ENCODE data around the gene KRT17. TPM values are rescaled to one million over a fixed set of nuclear protein-coding genes. Genes with fewer than 3 reads are reported as not detected.

Gene KRT17
- total and polyA plus RNA-seq, 9 of the 15 experiments (the other 6 are each of a cell fraction or from before 2014, with no cell fraction given) = 0.23 to 0.25 TPM; not detected in 7

- TF ChIP-seq, protein P1, sequence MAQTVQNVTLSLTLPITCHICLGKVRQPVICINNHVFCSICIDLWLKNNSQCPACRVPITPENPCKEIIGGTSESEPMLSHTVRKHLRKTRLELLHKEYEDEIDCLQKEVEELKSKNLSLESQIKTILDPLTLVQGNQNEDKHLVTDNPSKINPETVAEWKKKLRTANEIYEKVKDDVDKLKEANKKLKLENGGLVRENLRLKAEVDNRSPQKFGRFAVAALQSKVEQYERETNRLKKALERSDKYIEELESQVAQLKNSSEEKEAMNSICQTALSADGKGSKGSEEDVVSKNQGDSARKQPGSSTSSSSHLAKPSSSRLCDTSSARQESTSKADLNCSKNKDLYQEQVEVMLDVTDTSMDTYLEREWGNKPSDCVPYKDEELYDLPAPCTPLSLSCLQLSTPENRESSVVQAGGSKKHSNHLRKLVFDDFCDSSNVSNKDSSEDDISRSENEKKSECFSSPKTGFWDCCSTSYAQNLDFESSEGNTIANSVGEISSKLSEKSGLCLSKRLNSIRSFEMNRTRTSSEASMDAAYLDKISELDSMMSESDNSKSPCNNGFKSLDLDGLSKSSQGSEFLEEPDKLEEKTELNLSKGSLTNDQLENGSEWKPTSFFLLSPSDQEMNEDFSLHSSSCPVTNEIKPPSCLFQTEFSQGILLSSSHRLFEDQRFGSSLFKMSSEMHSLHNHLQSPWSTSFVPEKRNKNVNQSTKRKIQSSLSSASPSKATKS (CRISPR knock-in tag; IDR thresholded peaks at IDR 0.05) = no peak
- TF ChIP-seq HINFP (tag; conservative IDR thresholded peaks at IDR 0.05; ENCODE audit: low read depth) = 0 out of 2 replicates have a peak, but pooled peaks have one; percentile 38
- no peak for TF ChIP-seq PYGO2 (tag; IDR thresholded peaks at IDR 0.05)
- TF ChIP-seq, protein P2, sequence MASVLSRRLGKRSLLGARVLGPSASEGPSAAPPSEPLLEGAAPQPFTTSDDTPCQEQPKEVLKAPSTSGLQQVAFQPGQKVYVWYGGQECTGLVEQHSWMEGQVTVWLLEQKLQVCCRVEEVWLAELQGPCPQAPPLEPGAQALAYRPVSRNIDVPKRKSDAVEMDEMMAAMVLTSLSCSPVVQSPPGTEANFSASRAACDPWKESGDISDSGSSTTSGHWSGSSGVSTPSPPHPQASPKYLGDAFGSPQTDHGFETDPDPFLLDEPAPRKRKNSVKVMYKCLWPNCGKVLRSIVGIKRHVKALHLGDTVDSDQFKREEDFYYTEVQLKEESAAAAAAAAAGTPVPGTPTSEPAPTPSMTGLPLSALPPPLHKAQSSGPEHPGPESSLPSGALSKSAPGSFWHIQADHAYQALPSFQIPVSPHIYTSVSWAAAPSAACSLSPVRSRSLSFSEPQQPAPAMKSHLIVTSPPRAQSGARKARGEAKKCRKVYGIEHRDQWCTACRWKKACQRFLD (CRISPR knock-in tag; IDR thresholded peaks at IDR 0.05) = 0 out of 2 replicates have a peak, but pooled peaks have one; percentile 21
- TF ChIP-seq ZNF592 (IDR thresholded peaks at IDR 0.05) = peak; percentile 86
- peak; percentile 25; the same call in 1 of the 2 replicates for TF ChIP-seq NBN (IDR thresholded peaks at IDR 0.05; ENCODE audit: low read depth)
- TF ChIP-seq PCBP1 (IDR thresholded peaks at IDR 0.05; ENCODE audit: low read depth, low read length, poor library complexity, severe bottlenecking) = no peak
- TF ChIP-seq, protein P3, sequence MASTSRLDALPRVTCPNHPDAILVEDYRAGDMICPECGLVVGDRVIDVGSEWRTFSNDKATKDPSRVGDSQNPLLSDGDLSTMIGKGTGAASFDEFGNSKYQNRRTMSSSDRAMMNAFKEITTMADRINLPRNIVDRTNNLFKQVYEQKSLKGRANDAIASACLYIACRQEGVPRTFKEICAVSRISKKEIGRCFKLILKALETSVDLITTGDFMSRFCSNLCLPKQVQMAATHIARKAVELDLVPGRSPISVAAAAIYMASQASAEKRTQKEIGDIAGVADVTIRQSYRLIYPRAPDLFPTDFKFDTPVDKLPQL (IDR thresholded peaks at IDR 0.05; ENCODE audit: extremely low read depth, insufficient read length) = peak; percentile 9
- no peak for TF ChIP-seq CREBBP (IDR thresholded peaks at IDR 0.05; ENCODE audit: low read depth, low read length)
- TF ChIP-seq HDAC2 (IDR thresholded peaks at IDR 0.05) = peak; percentile 33; the same call in 1 of the 2 replicates
- peak; percentile 80 for TF ChIP-seq L3MBTL2 (IDR thresholded peaks at IDR 0.05)
- no peak for TF ChIP-seq NFE2L1 (tag; IDR thresholded peaks at IDR 0.05; ENCODE audit: borderline replicate concordance, low read depth)
- no peak for TF ChIP-seq ZNF140 (CRISPR knock-in tag; IDR thresholded peaks at IDR 0.05)
- no peak for TF ChIP-seq YBX1 (IDR thresholded peaks at IDR 0.05)
- TF ChIP-seq MCM2 (IDR thresholded peaks at IDR 0.05; ENCODE audit: low read depth) = no peak
- no peak for TF ChIP-seq ZNF436 (CRISPR knock-in tag; IDR thresholded peaks at IDR 0.05)
- TF ChIP-seq SRF (CRISPR knock-in tag; IDR thresholded peaks at IDR 0.05) = no peak
Measured at GRCh38 chr17:41667280-41668041, 43.1 kb upstream of the KRT17 start (continued).
